T-cell (primary cell): ENCODE data around the gene PANK1. TPM values are rescaled to one million over a fixed set of nuclear protein-coding genes. Genes with fewer than 3 reads are reported as not detected.

ENCODE experiments used
- ATAC-seq, 4 experiments: fragments of 200-7000 bp in 3 of 4; fragments of 150-1000 bp in 1 of 4; cut with Tn5 transposase; replicated peaks in 1 of 4; 1 replicate in 3 of 4; 2 replicates in 1 of 4; pipeline ENCODE4 v1.10.0; 2021; ENCODE audit warnings: moderate library complexity in 3 of 4, mild to moderate bottlenecking in 2 of 4, moderate number of reproducible peaks in 1 of 4
- CTCF ChIA-PET, 2 donors: fragments of 300-600 bp; sonication (Branson Sonifier 250); formaldehyde crosslinking; loops; one replicate each; lab custom pipeline; 2022; ENCODE audit warnings: antibody characterized with exemption in 2 of 2; lab: Charles Lee
- POLR2A ChIA-PET, 2 donors: fragments of 300-600 bp; sonication (Branson Sonifier 250); formaldehyde crosslinking; loops; one replicate each; lab custom pipeline; 2022; ENCODE audit warnings: antibody characterized with exemption in 2 of 2; lab: Charles Lee
- DNase-seq, 35 experiments: peaks; one replicate each; pipeline versions ENCODE4 v3.0.0 to v3.0.0-alpha.2; 2013 to 2023
- H3K27ac ChIP-seq: one replicate; pipeline ENCODE4 v1.5.1; 2013; ENCODE audit warnings: low read length
- H3K27me3 ChIP-seq, 2 experiments: replicated peaks in 1 of 2; 1 replicate in 1 of 2; 2 replicates in 1 of 2; pipeline versions ENCODE4 v1.6.1 to v1.7.0; 2013; ENCODE audit warnings: low read length in 1 of 2, mixed read lengths in 1 of 2; ENCODE audit not compliant: control insufficient read depth in 2 of 2, insufficient read depth in 2 of 2; ENCODE audit errors: extremely low read depth in 1 of 2
- H3K36me3 ChIP-seq, 2 donors: 1 replicate in 1 of 2; 2 replicates in 1 of 2; pipeline versions ENCODE4 v1.6.1 to v1.7.0; 2013; ENCODE audit warnings: low read length in 1 of 2; ENCODE audit not compliant: control insufficient read depth in 2 of 2, insufficient read depth in 1 of 2; ENCODE audit errors: extremely low read depth in 1 of 2
- H3K4me1 ChIP-seq, 2 experiments: 1 replicate in 1 of 2; 2 replicates in 1 of 2; pipeline versions ENCODE4 v1.6.1 to v1.7.0; 2013; ENCODE audit warnings: low read length in 2 of 2, mixed read lengths in 1 of 2; ENCODE audit not compliant: insufficient read depth in 2 of 2, control insufficient read depth in 1 of 2; ENCODE audit errors: extremely low read depth in 1 of 2
- H3K4me3 ChIP-seq, 2 donors: 1 replicate in 1 of 2; 2 replicates in 1 of 2; pipeline versions ENCODE4 v1.5.1 to v1.7.0; 2013; ENCODE audit warnings: mild to moderate bottlenecking in 2 of 2, low read length in 1 of 2, moderate library complexity in 1 of 2; ENCODE audit not compliant: control insufficient read depth in 1 of 2; ENCODE audit errors: extremely low read depth in 1 of 2
- H3K9me3 ChIP-seq: 2 replicates; pipeline ENCODE4 v1.7.0; 2013
- H3K27ac Mint-ChIP-seq, 2 donors: one replicate each; pipeline ENCODE4 v1.8.0; 2020 to 2021; ENCODE audit warnings: mild to moderate bottlenecking in 2 of 2, mixed read lengths in 2 of 2
- H3K27me3 Mint-ChIP-seq, 2 donors: one replicate each; pipeline ENCODE4 v1.8.0; 2021 to 2022; ENCODE audit warnings: mixed read lengths in 2 of 2
- H3K36me3 Mint-ChIP-seq: one replicate; pipeline ENCODE4 v1.8.0; 2021; ENCODE audit warnings: mixed read lengths
- H3K4me1 Mint-ChIP-seq, 3 donors: one replicate each; pipeline ENCODE4 v1.8.0; 2020 to 2022; ENCODE audit warnings: mixed read lengths in 3 of 3, mild to moderate bottlenecking in 1 of 3
- H3K4me3 Mint-ChIP-seq, 3 donors: one replicate each; pipeline ENCODE4 v1.8.0; 2020 to 2022; ENCODE audit warnings: mild to moderate bottlenecking in 3 of 3, mixed read lengths in 3 of 3, moderate library complexity in 3 of 3
- H3K9me3 Mint-ChIP-seq, 3 donors: one replicate each; pipeline ENCODE4 v1.8.0; 2020 to 2022; ENCODE audit warnings: mixed read lengths in 3 of 3
- WGBS: methylation state at CpG from one replicate; pipeline ENCODE4 v1.1.5; 2013; ENCODE audit warnings: missing lambda C conversion rate; ENCODE audit not compliant: insufficient coverage; 5-methylcytosine and 5-hydroxymethylcytosine counted together
- total RNA-seq, 35 experiments: library from RNA in 6 of 35; stranded (reverse) in 6 of 35; fragments of 120-200 nt in 1 of 35; gene quantifications; one replicate each; pipeline versions ENCODE4 v1.2.1 to v1.2.4 and lab custom pipeline; 2013 to 2026

Gene PANK1
- total RNA-seq, 5 donors from 2014 or later (not counting 1 experiment from before 2014, with no cell fraction given) = 1.4 to 2.0 (median 1.8) TPM

DNA sequence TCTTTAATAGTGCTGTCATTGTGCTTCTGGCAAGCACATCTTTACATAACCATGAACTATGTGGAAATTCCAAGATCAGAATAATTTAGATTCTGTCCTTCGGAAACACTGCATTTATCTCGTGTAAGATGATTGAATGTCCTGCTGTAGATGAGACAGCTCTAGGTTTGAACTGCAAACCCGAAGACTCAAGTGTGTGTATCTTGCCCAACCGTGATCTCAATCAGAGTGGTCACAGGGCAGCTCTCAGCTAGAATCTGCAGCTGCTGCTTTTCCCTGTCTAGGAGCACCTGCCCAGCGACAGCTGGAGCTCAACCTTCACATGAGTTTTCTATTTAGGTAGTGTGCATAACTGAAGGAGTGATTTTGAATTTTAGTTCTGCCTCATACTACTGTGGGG, 38.8 kb upstream of the PANK1 start:
- no peak overlapping the region for H3K4me3 ChIP-seq
- peaks cover 22 to 28% of the 10 kb centered on the region in 2 donors for H3K27me3 Mint-ChIP-seq
- ATAC-seq (no peak), DNase-seq (no peak)
- peaks cover 0 to 8% of the 10 kb centered on the region in 2 experiments for H3K27me3 ChIP-seq
- no peak overlapping the region for H3K27ac ChIP-seq
- no peaks in the 10 kb centered on the region for H3K36me3 Mint-ChIP-seq
- no peaks in the 10 kb centered on the region for H3K9me3 ChIP-seq
- H3K27ac Mint-ChIP-seq = no peak overlapping the region
- 75% methylated on average over 4 of the region's 5 CpGs for WGBS
- no peaks in the 10 kb centered on the region for H3K36me3 ChIP-seq
- no peaks in the 10 kb centered on the region for H3K4me1 Mint-ChIP-seq
- POLR2A ChIA-PET = interaction anchor here in 1 of 2 donors (0.6 kb wide), 1 partner anchor 41 kb away, joined by 4 read pairs; no protein-coding TSS in a partner anchor
- CTCF ChIA-PET = no interaction called here
- H3K4me1 ChIP-seq = no peaks in the 10 kb centered on the region
- H3K9me3 Mint-ChIP-seq = no peaks in the 10 kb centered on the region
- no peak overlapping the region for H3K4me3 Mint-ChIP-seq

DNA sequence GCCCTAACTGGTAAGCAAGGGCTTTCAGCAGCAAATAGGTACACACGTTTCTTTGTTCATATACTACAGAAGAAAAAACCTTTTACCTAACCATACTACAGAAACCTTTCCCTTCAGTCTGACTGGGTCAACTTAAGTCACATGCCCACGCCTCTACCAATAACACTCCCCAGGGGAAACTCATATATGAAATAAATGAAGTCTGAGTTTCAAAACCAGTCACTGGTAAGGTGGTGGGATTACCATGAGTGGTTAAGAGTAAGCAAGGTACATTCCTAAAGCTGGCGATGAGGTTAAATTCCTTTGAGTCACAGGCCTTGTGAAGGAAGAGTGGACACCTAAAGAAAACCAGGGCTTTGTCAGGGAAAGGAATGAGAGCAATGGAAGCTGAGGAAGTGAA, 34.9 kb upstream of the PANK1 start:
- no peak overlapping the region for H3K4me3 ChIP-seq
- H3K4me3 Mint-ChIP-seq = no peak overlapping the region
- H3K4me1 Mint-ChIP-seq = no peaks in the 10 kb centered on the region
- ChIA-PET CTCF (no interaction called here), POLR2A (no interaction called here)
- H3K27me3 ChIP-seq = peaks cover 0 to 4% of the 10 kb centered on the region in 2 experiments
- H3K9me3 Mint-ChIP-seq = no peaks in the 10 kb centered on the region
- H3K4me1 ChIP-seq = no peaks in the 10 kb centered on the region
- no peaks in the 10 kb centered on the region for H3K36me3 ChIP-seq
- no peaks in the 10 kb centered on the region for H3K9me3 ChIP-seq
- ATAC-seq (no peak), DNase-seq (no peak)
- no peak overlapping the region for H3K27ac Mint-ChIP-seq
- WGBS = no CpG with 5 or more reads among the region's 3 CpGs
- H3K27ac ChIP-seq = no peak overlapping the region
- peaks cover 18 to 19% of the 10 kb centered on the region in 2 donors for H3K27me3 Mint-ChIP-seq
- H3K36me3 Mint-ChIP-seq = no peaks in the 10 kb centered on the region

DNA sequence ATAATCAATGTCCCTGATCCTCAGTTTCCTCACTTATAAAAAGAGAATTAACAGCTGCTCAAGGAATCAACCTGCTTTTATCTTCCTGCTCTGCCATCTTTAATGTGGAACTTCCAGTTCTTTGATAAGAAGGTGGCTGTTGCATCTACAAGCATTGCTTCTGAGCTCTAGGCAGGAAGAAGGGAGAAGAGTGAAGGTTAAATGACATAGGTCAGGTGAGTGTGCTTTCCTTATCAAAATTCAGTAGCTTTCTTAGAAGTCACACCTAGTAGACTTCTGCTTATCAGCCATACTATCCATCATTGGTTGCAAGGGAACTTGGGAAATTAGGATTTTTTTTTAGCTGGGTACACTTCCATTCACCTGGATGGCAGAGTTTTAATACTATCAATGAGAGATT, 32.3 kb upstream of the PANK1 start:
- DNase-seq = no peak
- Histone ChIP-seq H3K9me3 (no peaks in the 10 kb centered on the region), H3K27ac (no peak overlapping the region), H3K4me1 (no peaks in the 10 kb centered on the region), H3K27me3 (peaks cover 0 to 2% of the 10 kb centered on the region in 2 experiments), H3K36me3 (no peaks in the 10 kb centered on the region), H3K4me3 (no peak overlapping the region)
- Mint-ChIP-seq H3K36me3 (no peaks in the 10 kb centered on the region), H3K27ac (no peak overlapping the region), H3K27me3 (peaks cover 9 to 10% of the 10 kb centered on the region in 2 donors), H3K4me1 (no peaks in the 10 kb centered on the region), H3K9me3 (no peaks in the 10 kb centered on the region), H3K4me3 (no peak overlapping the region)
- POLR2A ChIA-PET = interaction anchor here in 1 of 2 donors (0.7 kb wide), 1 partner anchor 362 kb away, joined by 4 read pairs; no protein-coding TSS in a partner anchor
- CTCF ChIA-PET = interaction anchor here (0.5 to 0.9 kb wide), 2 partner anchors 106 to 521 kb away, joined by 3 to 4 read pairs; no protein-coding TSS in a partner anchor
- ATAC-seq = no peak

DNA sequence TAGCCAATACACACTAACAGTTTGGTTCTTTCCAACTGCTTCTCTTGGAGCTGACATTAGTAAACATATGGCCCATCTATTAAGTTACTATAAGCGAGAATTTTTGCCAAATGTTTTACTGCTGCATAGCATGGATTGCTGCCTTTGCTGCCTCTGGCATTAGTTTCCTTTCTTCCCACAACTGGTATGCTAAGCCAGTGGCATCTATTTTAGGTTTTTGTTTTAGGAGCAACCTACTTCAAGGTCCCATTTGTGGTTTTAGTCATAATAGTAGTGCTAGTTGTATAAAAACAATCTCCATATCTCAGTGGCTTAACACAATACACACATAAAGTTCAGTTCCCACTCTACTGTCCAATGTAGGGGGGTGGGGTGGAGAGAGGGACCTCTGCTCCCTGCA, 25.9 kb upstream of the PANK1 start:
- POLR2A ChIA-PET = no interaction called here
- Mint-ChIP-seq H3K27ac (no peak overlapping the region), H3K4me3 (no peak overlapping the region), H3K36me3 (no peaks in the 10 kb centered on the region), H3K27me3 (peaks cover 5% of the 10 kb centered on the region in 2 donors), H3K9me3 (no peaks in the 10 kb centered on the region), H3K4me1 (no peaks in the 10 kb centered on the region)
- DNase-seq (no peak), ATAC-seq (no peak)
- H3K9me3 ChIP-seq = no peaks in the 10 kb centered on the region
- no peaks in the 10 kb centered on the region for H3K4me1 ChIP-seq
- WGBS = no CpG with 5 or more reads among the region's 1 CpG
- no peak overlapping the region for H3K4me3 ChIP-seq
- CTCF ChIA-PET = no interaction called here
- H3K27me3 ChIP-seq = no peaks in the 10 kb centered on the region
- H3K36me3 ChIP-seq = no peaks in the 10 kb centered on the region
- no peak overlapping the region for H3K27ac ChIP-seq

DNA sequence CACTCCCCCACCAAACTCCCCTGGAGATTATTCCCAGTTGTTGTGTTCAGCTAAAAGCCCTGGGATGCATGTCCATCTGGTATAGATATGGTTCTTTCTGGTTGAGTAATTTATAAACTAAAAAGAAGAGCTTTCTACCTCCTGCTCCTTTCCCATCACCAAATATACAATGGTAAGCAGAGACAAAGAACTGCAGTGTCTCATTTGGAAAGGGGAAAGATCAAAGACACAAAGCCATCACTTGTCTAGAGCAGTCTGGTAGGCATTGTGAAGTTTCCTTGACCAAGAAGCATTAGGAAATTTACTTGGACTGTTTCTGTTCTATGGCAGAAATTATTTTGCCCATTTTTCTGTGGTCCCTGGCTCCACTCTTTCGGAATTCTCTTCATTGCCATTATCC, 24.9 kb upstream of the PANK1 start:
- H3K4me1 Mint-ChIP-seq = no peaks in the 10 kb centered on the region
- ChIA-PET POLR2A (no interaction called here), CTCF (no interaction called here)
- Histone ChIP-seq H3K4me1 (no peaks in the 10 kb centered on the region), H3K9me3 (no peaks in the 10 kb centered on the region), H3K36me3 (no peaks in the 10 kb centered on the region), H3K27ac (no peak overlapping the region), H3K4me3 (no peak overlapping the region), H3K27me3 (no peaks in the 10 kb centered on the region)
- H3K4me3 Mint-ChIP-seq = no peak overlapping the region
- H3K27ac Mint-ChIP-seq = no peak overlapping the region
- ATAC-seq (no peak), DNase-seq (no peak)
- no peaks in the 10 kb centered on the region for H3K36me3 Mint-ChIP-seq
- peaks cover 2 to 5% of the 10 kb centered on the region in 2 donors for H3K27me3 Mint-ChIP-seq
- WGBS = no CpG with 5 or more reads among the region's 1 CpG
- no peaks in the 10 kb centered on the region for H3K9me3 Mint-ChIP-seq

DNA sequence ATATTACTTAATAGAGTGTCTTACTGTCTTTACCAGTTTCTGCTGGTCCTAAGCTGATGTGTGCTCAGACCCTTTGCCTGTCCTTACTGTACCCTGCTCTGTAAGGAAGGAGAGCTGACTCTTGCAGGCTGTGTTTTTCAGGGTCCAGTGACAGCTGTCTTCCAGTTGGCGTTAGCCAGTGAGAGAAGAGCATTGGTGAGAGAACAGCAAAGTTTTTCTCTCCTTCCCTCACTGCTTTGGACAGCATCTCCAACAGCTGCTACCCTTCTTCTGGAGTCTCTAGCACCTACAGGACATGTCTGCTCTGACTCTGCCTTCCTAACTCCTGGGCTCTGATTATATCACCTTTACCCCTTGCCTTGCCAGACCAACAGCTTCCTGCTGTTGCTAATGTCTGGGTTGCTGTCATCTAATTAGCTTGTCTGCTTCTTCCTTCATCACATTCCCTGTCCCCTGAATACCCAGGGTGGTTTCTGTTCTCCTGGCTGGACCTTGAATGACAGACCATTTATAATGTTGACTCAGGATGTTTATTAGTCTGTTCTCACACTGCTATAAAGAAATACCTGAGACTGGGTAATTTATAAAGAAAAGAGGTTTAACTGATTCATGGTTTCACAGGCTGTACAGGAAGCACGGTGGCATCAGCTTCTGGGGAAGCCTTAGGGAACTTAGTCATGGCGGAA, 23.5 kb upstream of the PANK1 start:
- Histone ChIP-seq H3K36me3 (no peaks in the 10 kb centered on the region), H3K9me3 (no peaks in the 10 kb centered on the region), H3K4me1 (no peaks in the 10 kb centered on the region), H3K27ac (no peak overlapping the region), H3K4me3 (no peak overlapping the region), H3K27me3 (no peaks in the 10 kb centered on the region)
- Mint-ChIP-seq H3K4me1 (no peaks in the 10 kb centered on the region), H3K27me3 (peaks cover 2 to 5% of the 10 kb centered on the region in 2 donors), H3K9me3 (no peaks in the 10 kb centered on the region), H3K36me3 (no peaks in the 10 kb centered on the region), H3K27ac (no peak overlapping the region), H3K4me3 (no peak overlapping the region)
- ChIA-PET CTCF (interaction anchor here in 1 of 2 donors (0.5 kb wide), 1 partner anchor 1466 kb away, joined by 3 read pairs; no protein-coding TSS in a partner anchor), POLR2A (interaction anchor here in 1 of 2 donors (0.7 kb wide), 1 partner anchor 61 kb away, joined by 4 read pairs; no protein-coding TSS in a partner anchor)
- WGBS = no CpG with 5 or more reads among the region's 3 CpGs
- DNase-seq = no peak
- no peak for ATAC-seq
